Measurements from ENCODE around the gene BAAT. TPM values are rescaled to one million over a fixed set of nuclear protein-coding genes. Genes with fewer than 3 reads are reported as not detected.
A peak's percentile ranks its signal among the peaks of the same experiment; 100 is the strongest.

BAAT gene
- total and polyA plus RNA-seq, 2 of the 13 experiments (the other 11 are each of a cell fraction or from before 2014, with no cell fraction given): 0.71 to 7.9 TPM

DNA sequence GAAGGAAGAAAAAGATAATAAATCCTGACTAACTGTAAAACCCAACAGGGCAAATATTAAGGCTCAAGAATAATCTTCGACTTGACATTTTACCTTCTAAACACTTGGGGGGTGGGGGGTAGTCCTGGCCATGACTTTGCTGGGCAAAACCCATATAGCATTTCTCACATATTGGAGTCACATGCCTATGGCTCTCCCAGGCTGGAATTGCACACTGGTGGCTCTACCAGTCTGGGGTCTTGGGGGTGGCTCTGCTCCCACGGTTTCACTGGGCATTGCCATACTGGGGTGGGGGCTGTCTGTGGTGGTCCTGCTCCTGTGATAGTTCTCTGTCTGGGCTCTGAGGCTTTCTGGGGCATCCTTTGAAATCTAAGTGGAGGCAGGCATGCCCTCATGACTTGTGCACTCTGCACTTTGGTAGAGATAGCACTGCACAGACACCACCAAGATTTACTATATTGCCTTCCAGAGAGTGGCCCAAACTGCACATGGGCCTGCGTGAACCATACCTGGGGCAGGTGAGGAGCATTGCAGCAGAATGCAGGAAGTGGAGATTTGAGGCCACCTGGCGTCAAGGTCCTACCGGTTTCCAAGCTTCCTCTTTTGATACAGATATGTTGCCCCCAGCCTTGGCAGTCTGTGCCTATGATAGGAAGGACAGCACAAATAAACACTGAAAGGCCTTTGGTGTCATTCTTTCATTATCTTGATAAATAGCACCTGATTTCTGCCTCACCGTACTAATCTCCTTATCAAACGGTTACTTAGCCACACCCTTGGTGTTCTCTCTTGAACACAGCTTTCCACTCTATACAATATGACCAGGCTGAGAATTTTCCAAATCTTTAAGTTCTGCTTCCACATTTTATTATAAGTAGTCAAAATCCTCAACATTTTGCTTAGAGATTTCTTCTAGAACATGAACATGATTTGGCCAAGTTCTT, 29.8 kb downstream of the BAAT start (continued):
- TF ChIP-seq, protein P1, sequence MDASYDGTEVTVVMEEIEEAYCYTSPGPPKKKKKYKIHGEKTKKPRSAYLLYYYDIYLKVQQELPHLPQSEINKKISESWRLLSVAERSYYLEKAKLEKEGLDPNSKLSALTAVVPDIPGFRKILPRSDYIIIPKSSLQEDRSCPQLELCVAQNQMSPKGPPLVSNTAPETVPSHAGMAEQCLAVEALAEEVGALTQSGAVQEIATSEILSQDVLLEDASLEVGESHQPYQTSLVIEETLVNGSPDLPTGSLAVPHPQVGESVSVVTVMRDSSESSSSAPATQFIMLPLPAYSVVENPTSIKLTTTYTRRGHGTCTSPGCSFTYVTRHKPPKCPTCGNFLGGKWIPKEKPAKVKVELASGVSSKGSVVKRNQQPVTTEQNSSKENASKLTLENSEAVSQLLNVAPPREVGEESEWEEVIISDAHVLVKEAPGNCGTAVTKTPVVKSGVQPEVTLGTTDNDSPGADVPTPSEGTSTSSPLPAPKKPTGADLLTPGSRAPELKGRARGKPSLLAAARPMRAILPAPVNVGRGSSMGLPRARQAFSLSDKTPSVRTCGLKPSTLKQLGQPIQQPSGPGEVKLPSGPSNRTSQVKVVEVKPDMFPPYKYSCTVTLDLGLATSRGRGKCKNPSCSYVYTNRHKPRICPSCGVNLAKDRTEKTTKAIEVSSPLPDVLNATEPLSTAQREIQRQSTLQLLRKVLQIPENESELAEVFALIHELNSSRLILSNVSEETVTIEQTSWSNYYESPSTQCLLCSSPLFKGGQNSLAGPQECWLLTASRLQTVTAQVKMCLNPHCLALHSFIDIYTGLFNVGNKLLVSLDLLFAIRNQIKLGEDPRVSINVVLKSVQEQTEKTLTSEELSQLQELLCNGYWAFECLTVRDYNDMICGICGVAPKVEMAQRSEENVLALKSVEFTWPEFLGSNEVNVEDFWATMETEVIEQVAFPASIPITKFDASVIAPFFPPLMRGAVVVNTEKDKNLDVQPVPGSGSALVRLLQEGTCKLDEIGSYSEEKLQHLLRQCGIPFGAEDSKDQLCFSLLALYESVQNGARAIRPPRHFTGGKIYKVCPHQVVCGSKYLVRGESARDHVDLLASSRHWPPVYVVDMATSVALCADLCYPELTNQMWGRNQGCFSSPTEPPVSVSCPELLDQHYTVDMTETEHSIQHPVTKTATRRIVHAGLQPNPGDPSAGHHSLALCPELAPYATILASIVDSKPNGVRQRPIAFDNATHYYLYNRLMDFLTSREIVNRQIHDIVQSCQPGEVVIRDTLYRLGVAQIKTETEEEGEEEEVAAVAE (CRISPR knock-in tag; IDR thresholded peaks at IDR 0.05; ENCODE audit: borderline replicate concordance): 0 out of 2 replicates have a peak, but pooled peaks have one; percentile 9
- peak; percentile 50; the same call in 1 of the 2 replicates for TF ChIP-seq ZNF274 (CRISPR knock-in tag; IDR thresholded peaks at IDR 0.05)
- TF ChIP-seq, protein P2, sequence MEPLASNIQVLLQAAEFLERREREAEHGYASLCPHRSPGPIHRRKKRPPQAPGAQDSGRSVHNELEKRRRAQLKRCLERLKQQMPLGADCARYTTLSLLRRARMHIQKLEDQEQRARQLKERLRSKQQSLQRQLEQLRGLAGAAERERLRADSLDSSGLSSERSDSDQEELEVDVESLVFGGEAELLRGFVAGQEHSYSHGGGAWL (CRISPR knock-in tag; IDR thresholded peaks at IDR 0.05): peak; percentile 43; the same call in 1 of the 2 replicates
- 0 out of 2 replicates have a peak, but pooled peaks have one; percentile 38 for TF ChIP-seq ZNF343 (CRISPR knock-in tag; IDR thresholded peaks at IDR 0.05)
- peak; percentile 65 for TF ChIP-seq ZNF883 (CRISPR knock-in tag; IDR thresholded peaks at IDR 0.05; ENCODE audit: not compliant biosample characterization)
- 0 out of 2 replicates have a peak, but pooled peaks have one; percentile 4 for TF ChIP-seq ZNF670 (CRISPR knock-in tag; IDR thresholded peaks at IDR 0.05; ENCODE audit: borderline replicate concordance)
- TF ChIP-seq KDM4B (CRISPR knock-in tag; IDR thresholded peaks at IDR 0.05): 0 out of 2 replicates have a peak, but pooled peaks have one; percentile 42
- peak; percentile 75; the same call in 1 of the 2 replicates for TF ChIP-seq ZNF572 (CRISPR knock-in tag; IDR thresholded peaks at IDR 0.05)
- no peak for TF ChIP-seq SNAI1 (CRISPR knock-in tag; IDR thresholded peaks at IDR 0.05; ENCODE audit: borderline replicate concordance)
- TF ChIP-seq ZKSCAN5 (CRISPR knock-in tag; IDR thresholded peaks at IDR 0.05): 0 out of 2 replicates have a peak, but pooled peaks have one; percentile 16
- TF ChIP-seq, protein P3, sequence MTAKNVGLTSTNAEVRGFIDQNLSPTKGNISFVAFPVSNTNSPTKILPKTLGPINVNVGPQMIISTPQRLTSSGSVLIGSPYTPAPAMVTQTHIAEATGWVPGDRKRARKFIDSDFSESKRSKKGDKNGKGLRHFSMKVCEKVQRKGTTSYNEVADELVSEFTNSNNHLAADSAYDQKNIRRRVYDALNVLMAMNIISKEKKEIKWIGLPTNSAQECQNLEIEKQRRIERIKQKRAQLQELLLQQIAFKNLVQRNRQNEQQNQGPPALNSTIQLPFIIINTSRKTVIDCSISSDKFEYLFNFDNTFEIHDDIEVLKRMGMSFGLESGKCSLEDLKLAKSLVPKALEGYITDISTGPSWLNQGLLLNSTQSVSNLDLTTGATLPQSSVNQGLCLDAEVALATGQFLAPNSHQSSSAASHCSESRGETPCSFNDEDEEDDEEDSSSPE (CRISPR knock-in tag; IDR thresholded peaks at IDR 0.05): peak; percentile 8; the same call in 1 of the 2 replicates
- TF ChIP-seq ZNF501 (CRISPR knock-in tag; IDR thresholded peaks at IDR 0.05): peak; percentile 75
- TF ChIP-seq, protein P4, sequence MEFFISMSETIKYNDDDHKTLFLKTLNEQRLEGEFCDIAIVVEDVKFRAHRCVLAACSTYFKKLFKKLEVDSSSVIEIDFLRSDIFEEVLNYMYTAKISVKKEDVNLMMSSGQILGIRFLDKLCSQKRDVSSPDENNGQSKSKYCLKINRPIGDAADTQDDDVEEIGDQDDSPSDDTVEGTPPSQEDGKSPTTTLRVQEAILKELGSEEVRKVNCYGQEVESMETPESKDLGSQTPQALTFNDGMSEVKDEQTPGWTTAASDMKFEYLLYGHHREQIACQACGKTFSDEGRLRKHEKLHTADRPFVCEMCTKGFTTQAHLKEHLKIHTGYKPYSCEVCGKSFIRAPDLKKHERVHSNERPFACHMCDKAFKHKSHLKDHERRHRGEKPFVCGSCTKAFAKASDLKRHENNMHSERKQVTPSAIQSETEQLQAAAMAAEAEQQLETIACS (CRISPR knock-in tag; IDR thresholded peaks at IDR 0.05): no peak
- TF ChIP-seq, protein P5, sequence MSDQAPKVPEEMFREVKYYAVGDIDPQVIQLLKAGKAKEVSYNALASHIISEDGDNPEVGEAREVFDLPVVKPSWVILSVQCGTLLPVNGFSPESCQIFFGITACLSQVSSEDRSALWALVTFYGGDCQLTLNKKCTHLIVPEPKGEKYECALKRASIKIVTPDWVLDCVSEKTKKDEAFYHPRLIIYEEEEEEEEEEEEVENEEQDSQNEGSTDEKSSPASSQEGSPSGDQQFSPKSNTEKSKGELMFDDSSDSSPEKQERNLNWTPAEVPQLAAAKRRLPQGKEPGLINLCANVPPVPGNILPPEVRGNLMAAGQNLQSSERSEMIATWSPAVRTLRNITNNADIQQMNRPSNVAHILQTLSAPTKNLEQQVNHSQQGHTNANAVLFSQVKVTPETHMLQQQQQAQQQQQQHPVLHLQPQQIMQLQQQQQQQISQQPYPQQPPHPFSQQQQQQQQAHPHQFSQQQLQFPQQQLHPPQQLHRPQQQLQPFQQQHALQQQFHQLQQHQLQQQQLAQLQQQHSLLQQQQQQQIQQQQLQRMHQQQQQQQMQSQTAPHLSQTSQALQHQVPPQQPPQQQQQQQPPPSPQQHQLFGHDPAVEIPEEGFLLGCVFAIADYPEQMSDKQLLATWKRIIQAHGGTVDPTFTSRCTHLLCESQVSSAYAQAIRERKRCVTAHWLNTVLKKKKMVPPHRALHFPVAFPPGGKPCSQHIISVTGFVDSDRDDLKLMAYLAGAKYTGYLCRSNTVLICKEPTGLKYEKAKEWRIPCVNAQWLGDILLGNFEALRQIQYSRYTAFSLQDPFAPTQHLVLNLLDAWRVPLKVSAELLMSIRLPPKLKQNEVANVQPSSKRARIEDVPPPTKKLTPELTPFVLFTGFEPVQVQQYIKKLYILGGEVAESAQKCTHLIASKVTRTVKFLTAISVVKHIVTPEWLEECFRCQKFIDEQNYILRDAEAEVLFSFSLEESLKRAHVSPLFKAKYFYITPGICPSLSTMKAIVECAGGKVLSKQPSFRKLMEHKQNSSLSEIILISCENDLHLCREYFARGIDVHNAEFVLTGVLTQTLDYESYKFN (CRISPR knock-in tag; conservative IDR thresholded peaks at IDR 0.05): peak; percentile 70; the same call in 1 of the 2 replicates

Measured in HepG2 (cell line).